K562 (cell line): ENCODE measurements around the gene ZNF516. TPM values are rescaled to one million over a fixed set of nuclear protein-coding genes. Genes with fewer than 3 reads are reported as not detected.

Source experiments
- ATAC-seq: fragments of 200-7000 bp; cut with Tn5 transposase; 3 replicates; pipeline ENCODE4 v1.9.1; 2020; ENCODE audit warnings: moderate library complexity
- BruUV-seq: library from RNA; stranded (reverse); fragments of 400-500 nt; replicated peaks from 2 replicates; lab custom pipeline; 2021; lab: Mats Ljungman, UMichigan
- CTCF ChIA-PET: fragments of 300-600 bp; formaldehyde crosslinking; extraction: SDS; loops from one replicate; lab custom pipeline; 2021; ENCODE audit warnings: low intra/inter-chr PET ratio; lab: Yijun Ruan, JAX
- POLR2A ChIA-PET: fragments of 300-600, 350-650 bp; sonication (Branson Sonifier 250); formaldehyde crosslinking; extraction: SDS; loops from one replicate; lab custom pipeline; 2021; ENCODE audit warnings: antibody characterized with exemption, inconsistent platforms; lab: Yijun Ruan, JAX
- DNase-seq, 4 experiments: peaks; one replicate each; pipeline versions ENCODE4 v3.0.0 to v3.0.0-alpha.2; 2011 to 2018; ENCODE audit warnings: low spot score in 3 of 4, mixed read lengths in 3 of 4; ENCODE audit errors: extremely low read depth in 1 of 4
- FAIRE-seq: peaks from 2 replicates; lab custom pipeline; 2011; peaks lifted over from hg19 to GRCh38; lab: Jason Lieb, UNC
- H2AFZ ChIP-seq: 2 replicates; pipeline ENCODE4 v1.6.0; 2011; ENCODE audit warnings: low read depth, low read length, control low read depth, inconsistent platforms
- H3K27ac ChIP-seq: fragments of 200-600 bp; 3 replicates; pipeline ENCODE4 v1.8.0; 2011; ENCODE audit warnings: low read depth, mild to moderate bottlenecking, control low read depth, inconsistent platforms, low read length, moderate library complexity, mixed read lengths; ENCODE audit errors: extremely low read depth
- H3K27me3 ChIP-seq, 2 experiments: fragments of 300-600 bp in 1 of 2; 2 replicates in 1 of 2; 3 replicates in 1 of 2; pipeline versions ENCODE4 v1.6.0 to v1.8.0; 2011; ENCODE audit warnings: inconsistent platforms in 2 of 2, low read length in 2 of 2, mild to moderate bottlenecking in 1 of 2, mixed read lengths in 1 of 2, moderate library complexity in 1 of 2; ENCODE audit not compliant: control insufficient read depth in 2 of 2, insufficient read depth in 2 of 2
- H3K36me3 ChIP-seq: fragments of 300-600 bp; 3 replicates; pipeline ENCODE4 v1.8.0; 2011; ENCODE audit warnings: mild to moderate bottlenecking, low read length, inconsistent platforms; ENCODE audit not compliant: control insufficient read depth, insufficient read depth
- H3K4me1 ChIP-seq, 2 experiments: fragments of 200-600 bp in 1 of 2; replicated peaks in 1 of 2; 2 replicates in 1 of 2; 3 replicates in 1 of 2; pipeline versions ENCODE4 v1.5.1 to v1.8.0; 2011; ENCODE audit warnings: inconsistent platforms in 2 of 2, low read length in 2 of 2, mild to moderate bottlenecking in 1 of 2, mixed read lengths in 1 of 2, moderate library complexity in 1 of 2; ENCODE audit not compliant: control insufficient read depth in 2 of 2, insufficient read depth in 2 of 2
- H3K4me2 ChIP-seq: 2 replicates; pipeline ENCODE4 v1.6.1; 2011; ENCODE audit warnings: low read length, control low read depth, inconsistent platforms, mixed read lengths; ENCODE audit not compliant: insufficient read depth
- H3K4me3 ChIP-seq: fragments of 200-600 bp; sonication (generic), shearing (Covaris generic); 2 replicates; pipeline ENCODE4 v1.5.1; 2016; ENCODE audit warnings: control low read depth, inconsistent platforms
- H3K79me2 ChIP-seq: fragments of 200-600 bp; 3 replicates; pipeline ENCODE4 v1.8.0; 2011; ENCODE audit warnings: low read length, inconsistent platforms; ENCODE audit not compliant: control insufficient read depth, insufficient read depth
- H3K9ac ChIP-seq, 2 experiments: 2 replicates each; pipeline versions ENCODE4 v1.6.0 to v1.6.1; 2011; ENCODE audit warnings: low read depth in 2 of 2, low read length in 2 of 2, control low read depth in 1 of 2, inconsistent platforms in 1 of 2, mild to moderate bottlenecking in 1 of 2, mixed read lengths in 1 of 2; ENCODE audit not compliant: insufficient read depth in 1 of 2
- H3K9me1 ChIP-seq: one replicate; pipeline ENCODE4 v1.6.0; 2011; ENCODE audit warnings: inconsistent platforms, mild to moderate bottlenecking, low read length, moderate library complexity; ENCODE audit not compliant: control insufficient read depth, insufficient read depth
- H3K9me3 ChIP-seq: replicated peaks from 2 replicates; pipeline ENCODE4 v1.5.1; 2011; ENCODE audit warnings: low read depth, low read length, inconsistent platforms; ENCODE audit not compliant: control insufficient read depth, insufficient read depth
- H4K20me1 ChIP-seq: replicated peaks from 2 replicates; pipeline ENCODE4 v1.6.1; 2011; ENCODE audit warnings: low read length, inconsistent platforms, mixed read lengths; ENCODE audit not compliant: control insufficient read depth, insufficient read depth
- ATF6 ChIP-seq: sonication (generic); formaldehyde crosslinking; IDR thresholded peaks from 2 replicates; pipeline ENCODE4 v1.4.0; 2020; ENCODE audit warnings: mild to moderate bottlenecking, missing genetic modification reagents
- BRF1 ChIP-seq: IDR thresholded peaks from 3 replicates; pipeline ENCODE4 v1.6.1; 2011; ENCODE audit warnings: borderline replicate concordance, mild to moderate bottlenecking; ENCODE audit not compliant: insufficient read length; ENCODE audit errors: extremely low read depth
- MED1 ChIP-seq: sonication (generic); formaldehyde crosslinking; IDR thresholded peaks from 2 replicates; pipeline ENCODE4 v1.8.1; 2023; ENCODE audit warnings: missing genetic modification reagents, borderline replicate concordance
- MIER1 ChIP-seq: fragments of 450-650 bp; IDR thresholded peaks from 2 replicates; pipeline ENCODE4 v1.6.1; 2016; ENCODE audit warnings: antibody characterized with exemption, mild to moderate bottlenecking, low read depth
- STAT5A ChIP-seq: IDR thresholded peaks from 2 replicates; pipeline ENCODE4 v1.6.1; 2012; ENCODE audit warnings: low read length, inconsistent platforms, borderline replicate concordance
- TAL1 ChIP-seq: fragments of 450-650 bp; IDR thresholded peaks from 2 replicates; pipeline ENCODE4 v1.6.1; 2016; ENCODE audit warnings: mild to moderate bottlenecking
- USF2 ChIP-seq: sonication (generic); formaldehyde crosslinking; IDR thresholded peaks from 2 replicates; pipeline ENCODE4 v1.5.0; 2020; ENCODE audit warnings: missing genetic modification reagents
- ZC3H4 ChIP-seq: sonication (generic); formaldehyde crosslinking; IDR thresholded peaks from 2 replicates; pipeline ENCODE4 v1.9.0; 2021; ENCODE audit warnings: missing genetic modification reagents, borderline replicate concordance
- ZNF175 ChIP-seq: fragments of 200-800 bp; sonication (Bioruptor generic); IDR thresholded peaks from 2 replicates; pipeline ENCODE4 v1.6.1; 2016; ENCODE audit warnings: low read depth, mild to moderate bottlenecking, missing genetic modification characterization, missing compliant biosample characterization
- ZNF512 ChIP-seq: IDR thresholded peaks from 2 replicates; pipeline ENCODE4 v1.6.1; 2016; ENCODE audit warnings: missing genetic modification characterization, missing compliant biosample characterization
- WGBS: fragments of 100-300 bp; shearing (Covaris generic); methylation state at CpG from one replicate; pipeline ENCODE4 v1.1.6; 2016; ENCODE audit warnings: low coverage, mixed read lengths; ENCODE audit not compliant: insufficient coverage; ENCODE audit errors: missing lambda C conversion rate; 5-methylcytosine and 5-hydroxymethylcytosine counted together
- in situ Hi-C: fragments of 300-500 bp; cut with MboI; formaldehyde crosslinking; loops from 4 replicates; pipeline ENCODE4 v1.15.0; 2018; ENCODE audit warnings: inconsistent platforms, mixed read lengths
- intact Hi-C: fragments of 100-400 bp; cut with micrococcal nuclease; formaldehyde crosslinking; loops from 2 replicates; pipeline ENCODE4 v1.14.2; 2022
- polyA plus RNA-seq, 8 experiments: library from polyadenylated mRNA; depleted of rRNA in 4 of 8; stranded (reverse) in 5 of 8; unstranded in 3 of 8; fragments of >200 nt; fragmentation: Nextera tagmentation in 2 of 8; fragmentation: Illumina TruSeq in 1 of 8; extraction: Ambion mirVana in 2 of 8; extraction: Trizol in 1 of 8; gene quantifications; 2 replicates each; pipeline versions ENCODE4 v1.2.1 to v1.2.3, GENCODE V29; 2011 to 2014; ENCODE audit warnings: inconsistent platforms in 1 of 8, missing spikeins in 1 of 8
- total RNA-seq, 7 experiments: library from RNA; depleted of rRNA in 6 of 7; stranded (reverse); fragments of >200 nt in 6 of 7; fragmentation: Illumina TruSeq in 2 of 7; extraction: Trizol in 2 of 7; gene quantifications; 2 replicates each; pipeline versions ENCODE4 v1.2.1 to v1.2.3, GENCODE V29; 2011 to 2021; ENCODE audit warnings: low replicate concordance in 1 of 7
- TF ChIP-seq, protein P1 (sequence below), 2 experiments: fragments of 250-450 bp in 1 of 2; fragments of 450-650 bp in 1 of 2; sonication (Bioruptor Pico) in 1 of 2; IDR thresholded peaks; 2 replicates each; pipeline versions ENCODE4 v1.6.1 to v1.8.0; 2016 to 2021; ENCODE audit warnings: mild to moderate bottlenecking in 2 of 2, moderate library complexity in 2 of 2, missing compliant biosample characterization in 1 of 2, missing genetic modification characterization in 1 of 2
- TF ChIP-seq, protein P2 (sequence below): fragments of 450-650 bp; IDR thresholded peaks from 2 replicates; pipeline ENCODE4 v1.7.1; 2018; ENCODE audit warnings: mild to moderate bottlenecking, low read depth; ENCODE audit not compliant: partially characterized antibody

The ZNF516 gene
- total and polyA plus RNA-seq, 9 of the 15 experiments (the other 6 are each of a cell fraction or from before 2014, with no cell fraction given) = 0.04 to 0.20 (median 0.08) TPM; not detected in 3

GRCh38 chr18:76468345-76469304 lies 26.4 kb downstream of the ZNF516 start:
- in situ Hi-C loops (no loop called here), intact Hi-C loops (no loop called here)
- Histone ChIP-seq H3K4me3 (no peak overlapping the region), H3K27ac (no peak overlapping the region), H3K36me3 (no peaks in the 10 kb centered on the region), H3K79me2 (no peaks in the 10 kb centered on the region), H3K9ac (no peak overlapping the region), H3K9me1 (no peaks in the 10 kb centered on the region), H3K9me3 (no peaks in the 10 kb centered on the region), H3K27me3 (peaks cover 0 to 27% of the 10 kb centered on the region in 2 experiments; a peak in 3 of 5 replicates), H2AFZ (no peak overlapping the region), H4K20me1 (no peaks in the 10 kb centered on the region), H3K4me2 (no peak overlapping the region), H3K4me1 (no peaks in the 10 kb centered on the region)
- TF ChIP-seq USF2 = no peak
- TF ChIP-seq MED1 = no peak
- no peak for TF ChIP-seq ZNF512
- no peak for TF ChIP-seq TAL1
- TF ChIP-seq ATF6 (CRISPR knock-in tag) = no peak
- TF ChIP-seq ZC3H4 (CRISPR knock-in tag) = no peak
- no peak for TF ChIP-seq MIER1
- TF ChIP-seq, protein P1, sequence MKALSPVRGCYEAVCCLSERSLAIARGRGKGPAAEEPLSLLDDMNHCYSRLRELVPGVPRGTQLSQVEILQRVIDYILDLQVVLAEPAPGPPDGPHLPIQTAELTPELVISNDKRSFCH (CRISPR knock-in tag; IDR thresholded peaks at IDR 0.05) = no peak
- TF ChIP-seq, protein P1 (tag; IDR thresholded peaks at IDR 0.05) = no peak
- TF ChIP-seq ZNF175 (CRISPR knock-in tag) = no peak
- TF ChIP-seq STAT5A = no peak
- TF ChIP-seq BRF1 = no peak
- TF ChIP-seq, protein P2, sequence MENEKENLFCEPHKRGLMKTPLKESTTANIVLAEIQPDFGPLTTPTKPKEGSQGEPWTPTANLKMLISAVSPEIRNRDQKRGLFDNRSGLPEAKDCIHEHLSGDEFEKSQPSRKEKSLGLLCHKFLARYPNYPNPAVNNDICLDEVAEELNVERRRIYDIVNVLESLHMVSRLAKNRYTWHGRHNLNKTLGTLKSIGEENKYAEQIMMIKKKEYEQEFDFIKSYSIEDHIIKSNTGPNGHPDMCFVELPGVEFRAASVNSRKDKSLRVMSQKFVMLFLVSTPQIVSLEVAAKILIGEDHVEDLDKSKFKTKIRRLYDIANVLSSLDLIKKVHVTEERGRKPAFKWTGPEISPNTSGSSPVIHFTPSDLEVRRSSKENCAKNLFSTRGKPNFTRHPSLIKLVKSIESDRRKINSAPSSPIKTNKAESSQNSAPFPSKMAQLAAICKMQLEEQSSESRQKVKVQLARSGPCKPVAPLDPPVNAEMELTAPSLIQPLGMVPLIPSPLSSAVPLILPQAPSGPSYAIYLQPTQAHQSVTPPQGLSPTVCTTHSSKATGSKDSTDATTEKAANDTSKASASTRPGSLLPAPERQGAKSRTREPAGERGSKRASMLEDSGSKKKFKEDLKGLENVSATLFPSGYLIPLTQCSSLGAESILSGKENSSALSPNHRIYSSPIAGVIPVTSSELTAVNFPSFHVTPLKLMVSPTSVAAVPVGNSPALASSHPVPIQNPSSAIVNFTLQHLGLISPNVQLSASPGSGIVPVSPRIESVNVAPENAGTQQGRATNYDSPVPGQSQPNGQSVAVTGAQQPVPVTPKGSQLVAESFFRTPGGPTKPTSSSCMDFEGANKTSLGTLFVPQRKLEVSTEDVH = no peak
- WGBS = 3% methylated on average over 7 of the region's 16 CpGs
- no peak for DNase-seq
- CTCF ChIA-PET = no interaction called here
- ATAC-seq = no peak
- BruUV-seq = no TSS peak
- no peak for FAIRE-seq
- POLR2A ChIA-PET = no interaction called here
